ENCODE results near the gene JARID2.

DNA sequence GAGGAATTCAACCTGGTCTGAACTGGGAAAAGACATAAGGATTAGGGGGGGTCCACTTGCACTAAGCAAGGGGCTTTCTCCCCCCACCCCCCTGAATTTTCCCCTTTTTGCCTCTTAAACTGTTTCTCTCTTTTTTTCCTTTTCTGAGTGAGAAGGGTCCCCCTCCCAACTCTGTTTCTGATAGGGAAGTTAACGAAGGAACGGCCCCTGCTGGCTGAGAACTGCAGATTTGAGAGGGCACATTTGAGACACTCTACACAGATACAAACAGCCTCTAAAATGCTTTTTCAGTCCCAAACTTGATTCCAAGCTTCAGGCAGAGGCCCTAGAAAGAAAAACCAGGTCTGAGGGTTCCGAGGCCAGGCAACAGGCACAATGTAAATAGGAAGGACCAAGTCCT is 91.7 kb downstream of the JARID2 start:
- TF ChIP-seq POLR2AphosphoS5 (IDR thresholded peaks at IDR 0.05; ENCODE audit: borderline replicate concordance, low read depth, low read length): no peak
- no peak for TF ChIP-seq EZH2 (IDR thresholded peaks at IDR 0.05)
- no peak for TF ChIP-seq FOXP2 (optimal IDR thresholded peaks at IDR 0.05; ENCODE audit: control extremely low read depth, extremely low read length, insufficient read depth)
